Activated gamma-delta T cell (primary cell): Measurements from ENCODE around the gene POMT2.
"Not testable (repeated sequence)": the region's sequence is repeated elsewhere in the genome, so short reads cannot be mapped to it uniquely, and the experiment has no call there.

Experiments used
- DNase-seq: peaks from one replicate; lab custom pipeline; 2025; lab: John Stamatoyannopoulos, UW

Gene POMT2

DNA sequence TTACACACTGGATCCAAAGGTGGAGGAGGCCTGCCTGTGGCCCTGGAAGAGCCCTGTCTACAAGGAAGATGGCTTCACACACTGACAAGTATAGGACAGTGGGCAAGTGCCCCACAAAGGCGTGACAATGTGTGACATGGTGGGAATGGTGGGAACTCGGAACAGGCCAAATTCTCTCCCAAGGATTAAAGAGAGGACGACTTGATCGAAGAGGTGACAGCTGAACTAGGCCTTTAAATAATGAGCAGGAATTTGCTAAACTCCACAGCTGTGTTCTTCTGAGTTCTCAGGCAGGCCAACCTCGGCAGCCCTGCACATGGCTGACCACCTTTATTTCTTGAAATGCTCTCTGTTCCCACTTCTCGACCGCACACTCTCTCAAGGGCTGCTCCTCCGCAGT is 23.8 kb downstream of the POMT2 start:
- DNase-seq, result no peak

DNA sequence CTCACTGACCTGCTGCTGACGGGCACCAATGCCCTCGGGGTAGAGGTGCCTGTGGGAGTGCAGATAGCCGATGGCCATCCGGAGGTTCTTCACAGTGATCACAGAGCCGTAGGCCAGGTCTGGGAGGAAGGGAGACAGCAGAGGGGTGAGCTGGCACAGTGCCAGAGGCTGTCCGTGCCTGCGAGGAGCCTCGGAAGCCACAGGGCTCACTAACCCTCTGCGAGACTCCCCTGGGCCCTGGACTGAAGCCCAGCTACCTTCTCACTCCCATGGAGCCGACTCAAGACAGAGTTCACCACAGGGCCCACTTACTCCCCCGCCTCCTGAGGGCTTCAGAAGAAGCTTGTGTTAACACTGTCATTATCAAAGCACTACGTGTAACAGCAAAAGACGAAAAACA is 24.5 kb downstream of the POMT2 start:
- DNase-seq, result no peak

DNA sequence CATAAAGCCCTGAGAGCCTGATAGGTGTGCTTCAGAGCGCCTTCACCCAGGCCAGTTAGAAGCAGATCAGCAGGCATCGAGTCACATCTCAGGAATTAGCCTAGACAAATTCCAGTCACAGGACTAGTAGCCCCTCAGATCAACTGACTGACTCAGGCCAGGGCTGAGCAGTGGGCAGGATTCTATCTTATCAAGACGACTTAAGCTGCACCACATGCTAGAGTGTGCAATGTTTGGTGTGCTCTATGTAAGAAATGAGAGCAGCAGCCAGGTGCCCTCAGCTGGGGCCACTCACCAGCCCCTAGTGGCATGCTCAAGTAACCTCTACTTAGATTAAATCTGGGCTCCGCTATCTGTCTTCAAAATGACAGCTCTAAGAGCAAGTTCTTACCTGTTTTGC is 30.0 kb downstream of the POMT2 start:
- DNase-seq, result no peak

DNA sequence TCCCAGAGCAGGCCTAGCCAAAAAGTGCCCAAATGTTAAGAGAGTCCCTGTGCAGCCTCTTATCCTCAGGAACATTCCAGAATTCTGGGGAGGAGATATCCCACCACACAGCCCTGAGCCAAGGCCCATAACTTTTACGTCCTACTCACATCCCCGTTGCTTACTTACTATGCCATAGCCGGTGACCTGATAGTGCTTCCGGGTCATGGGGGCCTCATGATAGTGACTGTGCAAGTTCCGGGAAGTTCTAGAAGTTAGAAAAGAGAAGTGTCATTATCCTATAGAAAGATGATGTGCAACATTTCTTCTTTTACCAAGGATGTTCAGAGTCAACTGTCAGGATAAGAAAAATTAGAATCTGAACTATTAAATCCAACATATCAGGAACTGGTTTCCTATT is 34.1 kb downstream of the POMT2 start:
- no peak for DNase-seq

DNA sequence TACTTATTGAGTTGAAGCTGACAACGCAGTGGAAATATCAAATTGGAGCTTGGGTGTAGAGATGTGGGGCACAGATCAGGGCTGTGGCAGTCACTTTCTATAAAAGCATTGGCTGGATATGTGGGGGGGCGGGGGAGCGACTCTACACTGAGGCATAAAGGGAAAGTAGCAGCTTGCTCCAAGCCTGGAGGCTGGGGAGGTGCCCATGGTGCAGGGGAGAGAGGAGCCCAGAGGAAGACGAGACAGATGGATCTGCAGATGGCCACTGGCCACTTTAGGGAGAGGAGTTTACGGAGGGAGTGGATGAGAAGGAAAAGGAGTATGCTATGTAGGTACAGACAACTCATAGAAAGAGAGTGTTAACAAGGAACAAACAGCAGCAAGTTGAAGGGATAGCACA is 36.2 kb downstream of the POMT2 start:
- DNase-seq, result no peak

DNA sequence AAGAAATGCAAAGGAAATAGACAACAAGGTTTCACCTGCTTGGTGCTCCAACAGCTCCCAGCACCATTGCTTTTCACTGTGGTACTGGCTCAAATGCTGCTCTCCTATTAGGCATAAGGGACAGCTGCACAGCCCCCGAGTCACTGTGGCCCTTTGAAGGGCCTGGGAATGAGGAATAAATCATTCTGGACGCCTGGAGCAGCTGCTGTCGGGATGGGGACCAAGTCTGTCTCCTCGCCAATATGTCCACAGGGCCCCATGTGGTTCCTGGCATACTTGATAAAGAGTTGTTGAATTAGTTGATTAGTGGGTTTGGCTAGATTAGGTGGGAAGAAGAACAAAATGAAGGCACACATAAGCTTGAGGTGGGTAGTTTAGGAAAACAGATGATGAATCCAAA is 36.6 kb downstream of the POMT2 start:
- DNase-seq, result no peak

DNA sequence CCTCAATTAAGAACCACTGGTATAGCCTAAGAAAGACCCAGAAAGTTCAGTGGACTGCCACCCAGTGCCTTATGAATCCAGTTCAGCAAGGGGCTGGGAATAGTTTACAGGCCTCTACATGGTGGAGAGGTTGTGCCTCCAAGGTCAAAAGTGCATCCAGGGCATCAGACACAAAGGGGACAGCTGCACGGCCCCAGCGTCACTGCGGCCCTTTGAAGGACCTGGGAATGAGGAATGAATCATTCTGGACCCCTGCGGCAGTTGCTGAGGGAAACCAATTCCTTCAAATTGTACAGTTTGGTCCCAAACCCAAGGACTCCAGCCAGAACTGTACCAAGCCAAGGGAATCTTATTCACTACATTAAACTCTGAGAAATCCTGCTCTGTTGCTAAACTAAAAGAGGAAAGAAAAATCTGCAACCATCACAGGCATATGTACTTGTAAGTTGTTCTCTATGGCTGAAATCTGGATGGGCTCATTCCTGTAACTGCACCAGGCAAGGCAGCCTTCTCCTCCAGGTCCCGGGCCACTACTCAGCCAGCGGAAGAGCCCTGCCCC is 38.8 kb downstream of the POMT2 start:
- no peak for DNase-seq

DNA sequence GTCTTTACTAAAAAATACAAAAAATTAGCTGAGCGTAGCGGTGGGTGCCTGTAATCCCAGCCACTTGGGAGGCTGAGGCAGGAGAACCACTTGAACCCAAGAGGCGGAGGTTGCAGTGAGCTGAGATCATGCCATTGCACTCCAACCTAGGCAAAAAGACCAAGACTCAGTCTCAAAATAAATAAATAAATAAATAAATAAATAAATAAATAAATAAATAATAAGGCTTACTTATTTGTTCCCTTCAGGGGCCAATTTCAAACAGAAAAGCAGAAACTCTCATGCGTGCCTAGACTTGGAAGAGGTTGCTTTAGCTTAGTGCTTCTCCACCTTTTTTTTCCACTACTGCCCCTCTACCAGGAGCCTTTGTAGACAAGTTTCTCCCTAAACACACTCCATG is 39.8 kb downstream of the POMT2 start:
- not testable (repeated sequence) for DNase-seq

DNA sequence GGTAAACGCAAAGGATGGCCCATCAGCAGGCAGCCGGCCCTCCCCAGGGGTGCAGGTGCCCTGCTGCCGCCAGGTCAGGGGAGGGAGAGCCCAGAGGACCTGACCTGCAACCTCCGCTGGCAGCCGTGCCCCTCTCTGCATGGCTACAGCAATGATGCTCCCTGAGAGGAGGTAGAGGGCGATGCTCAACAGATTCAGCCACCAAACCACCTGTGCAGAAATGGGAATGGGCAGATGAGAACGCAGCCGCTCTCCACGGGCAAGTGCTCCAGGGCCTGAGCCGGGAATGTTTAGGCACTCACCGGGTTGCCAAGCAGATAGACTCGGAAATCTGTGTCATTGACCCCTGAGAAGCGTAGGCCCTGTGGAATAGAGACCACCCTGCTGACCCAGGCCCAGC is 41.0 kb downstream of the POMT2 start:
- no peak for DNase-seq

DNA sequence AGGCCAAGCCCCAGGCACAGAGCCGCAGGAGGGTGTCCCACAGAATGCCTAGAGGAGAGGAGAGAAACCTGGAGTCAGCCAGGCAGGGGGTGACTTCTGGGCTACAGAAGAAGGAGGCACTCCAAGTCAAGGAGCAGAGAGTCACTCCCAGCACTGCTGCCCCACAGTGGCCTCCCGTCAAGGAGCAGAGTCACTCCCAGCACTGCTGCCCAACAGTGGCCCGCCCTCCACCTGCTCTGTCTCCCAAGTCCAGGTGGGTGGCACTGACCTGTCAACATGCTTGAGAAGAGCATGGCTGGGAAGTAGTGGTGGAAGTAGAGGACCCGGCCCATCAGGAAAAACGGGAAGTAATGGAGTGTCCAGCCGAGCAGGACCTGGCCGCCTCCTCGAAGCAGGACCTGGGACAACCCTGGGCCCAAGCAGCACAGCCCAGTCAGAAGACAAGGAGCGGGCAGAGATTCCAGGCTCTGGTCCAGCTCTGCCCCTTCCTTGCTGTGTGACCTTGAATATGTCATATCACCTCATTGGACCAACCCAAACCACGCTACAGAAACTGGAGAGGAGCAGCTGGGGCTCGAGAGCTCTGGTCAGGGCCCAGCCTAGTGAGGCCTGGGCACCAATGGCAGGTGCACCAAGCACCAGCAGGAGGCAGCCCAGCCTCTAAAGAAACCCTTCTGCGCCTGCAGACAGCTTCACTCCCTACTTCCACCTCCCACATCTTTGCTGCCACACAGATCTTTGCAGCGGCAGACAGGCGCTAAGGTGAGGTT is 42.0 kb downstream of the POMT2 start:
- no peak for DNase-seq

DNA sequence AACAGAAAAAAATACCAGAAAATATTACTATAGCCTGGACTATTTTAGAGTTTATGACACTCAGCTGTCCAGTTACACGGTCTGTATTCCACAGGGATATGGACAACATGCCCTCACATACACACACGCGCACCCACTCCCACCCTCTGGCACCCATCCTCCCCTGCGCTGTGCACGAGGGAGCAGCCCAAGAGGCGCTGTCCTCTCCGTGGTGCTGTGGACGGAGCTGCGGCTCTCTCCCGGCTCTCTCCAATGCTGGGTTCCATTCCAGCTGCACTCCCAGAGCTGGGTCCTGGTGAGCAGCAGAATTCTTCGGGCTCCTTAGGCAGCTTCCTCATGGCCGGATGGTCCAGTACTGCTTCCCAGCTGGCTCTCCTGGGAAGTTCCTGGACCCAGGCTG is 43.7 kb downstream of the POMT2 start:
- no peak for DNase-seq

DNA sequence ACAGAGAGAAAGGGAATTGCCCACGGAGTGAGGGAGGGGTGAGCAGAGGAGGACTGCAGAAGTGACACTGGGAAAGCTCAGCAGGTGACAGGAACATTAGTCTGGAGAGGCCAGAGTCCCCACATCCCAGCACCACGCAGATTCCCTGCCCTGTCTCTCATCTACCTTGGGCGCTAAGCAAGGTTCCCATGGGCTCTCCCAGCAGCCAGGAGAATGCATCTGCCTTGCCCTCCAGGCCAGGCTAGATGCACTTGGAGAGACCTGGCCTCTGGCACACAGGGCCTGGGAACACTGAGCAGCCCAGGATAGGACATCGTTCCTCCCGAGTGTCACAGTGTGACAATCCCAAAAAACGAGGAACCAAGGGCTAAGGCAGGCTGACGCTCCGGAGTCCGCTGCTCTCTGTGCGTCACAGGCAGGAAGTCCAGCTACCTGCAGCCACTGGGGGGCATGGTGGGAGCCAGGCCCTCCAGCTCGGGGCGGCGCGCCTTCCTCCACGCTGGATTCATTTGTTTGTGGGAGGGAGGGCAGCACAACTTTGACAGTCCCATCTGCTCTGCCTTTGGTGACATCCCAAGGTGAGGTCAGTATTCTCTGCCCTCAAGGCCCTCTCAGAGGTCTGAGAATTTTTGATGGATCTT is 44.3 kb downstream of the POMT2 start:
- DNase-seq, result no peak

DNA sequence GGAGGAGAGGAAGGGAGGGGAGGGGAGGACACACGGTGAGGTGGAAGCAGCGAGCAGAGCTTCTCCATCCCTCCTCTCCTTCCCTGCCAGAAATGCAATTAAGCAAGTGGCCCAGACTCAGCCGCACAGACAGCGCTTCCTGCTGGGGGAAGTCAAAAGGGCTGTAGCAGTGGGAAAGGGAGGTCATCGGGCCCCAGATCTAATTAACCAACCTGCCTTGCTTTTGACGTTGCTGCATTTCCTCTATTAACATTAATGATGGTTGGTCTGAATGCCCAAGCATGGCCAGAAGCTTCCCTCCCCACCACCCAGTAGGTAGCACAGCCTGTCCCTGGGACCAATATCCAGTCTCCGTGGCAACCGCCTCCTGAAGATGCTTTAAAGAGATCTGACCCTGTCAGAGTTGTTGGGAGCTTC is 45.1 kb downstream of the POMT2 start:
- no peak for DNase-seq

DNA sequence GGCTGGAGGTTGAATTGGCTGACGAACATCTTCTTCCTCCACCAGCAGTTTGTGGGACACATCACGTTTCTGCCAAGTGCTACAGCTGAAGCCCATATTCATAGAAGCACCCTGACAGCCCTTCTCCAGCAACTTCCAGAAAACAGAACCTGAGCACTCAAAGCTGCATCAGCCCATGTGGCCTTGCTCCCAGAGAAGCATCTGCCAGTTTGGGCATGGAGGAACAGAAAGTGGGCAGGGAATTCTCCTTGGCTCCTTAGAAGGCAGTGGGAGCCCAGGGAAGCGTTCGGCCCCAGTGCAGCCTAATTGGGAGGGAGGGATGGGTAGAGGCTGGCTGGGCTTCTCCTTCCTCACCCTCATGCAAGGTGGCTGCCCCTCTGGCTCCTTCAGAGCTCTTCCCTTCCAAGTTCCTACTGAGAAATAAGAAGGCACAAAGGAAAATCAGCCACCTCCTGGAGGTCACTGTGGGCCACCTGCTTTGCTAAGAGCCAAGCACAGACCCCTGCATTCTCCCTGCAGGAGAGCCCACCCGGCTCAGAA is 45.6 kb downstream of the POMT2 start:
- DNase-seq, result no peak

DNA sequence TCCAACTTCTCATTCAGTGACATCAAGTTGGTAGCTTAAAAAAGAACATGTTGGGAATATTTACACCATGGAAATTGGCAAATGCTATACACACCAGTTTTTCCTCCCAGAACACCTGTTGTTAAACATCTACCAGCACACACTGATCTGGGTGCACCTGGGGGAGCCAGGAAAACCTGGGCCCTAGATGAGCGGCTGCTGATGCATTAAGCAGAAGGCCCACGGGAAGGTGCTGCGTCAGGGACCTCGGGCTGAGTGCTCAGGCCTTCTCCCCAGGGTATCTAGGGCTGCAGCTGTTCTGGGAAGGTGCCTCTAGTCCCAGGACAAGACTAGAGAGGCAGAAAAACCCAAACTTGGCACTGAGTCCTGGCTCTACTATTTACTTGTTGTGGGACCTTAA is 46.9 kb downstream of the POMT2 start:
- no peak for DNase-seq

DNA sequence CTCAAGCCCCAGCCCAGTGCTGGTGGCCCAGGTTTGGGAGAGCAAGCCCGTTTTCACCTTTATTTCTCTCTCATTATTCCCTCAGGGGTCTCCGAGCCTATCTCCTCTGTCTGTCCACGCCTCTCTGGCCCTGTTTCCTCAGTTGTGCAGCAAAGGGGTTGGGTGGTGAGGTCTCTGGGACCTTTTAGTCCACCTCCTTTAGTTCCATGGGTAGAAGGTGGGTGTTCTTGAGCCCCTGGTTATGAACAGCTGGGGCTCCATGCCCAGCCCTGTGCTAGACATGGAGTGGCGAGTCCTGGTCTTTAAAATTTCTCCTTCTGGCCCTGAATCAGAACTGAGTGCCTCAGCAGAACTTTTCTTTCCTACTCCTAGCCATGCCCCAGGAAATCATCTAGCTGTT is 48.4 kb downstream of the POMT2 start:
- DNase-seq, result no peak

DNA sequence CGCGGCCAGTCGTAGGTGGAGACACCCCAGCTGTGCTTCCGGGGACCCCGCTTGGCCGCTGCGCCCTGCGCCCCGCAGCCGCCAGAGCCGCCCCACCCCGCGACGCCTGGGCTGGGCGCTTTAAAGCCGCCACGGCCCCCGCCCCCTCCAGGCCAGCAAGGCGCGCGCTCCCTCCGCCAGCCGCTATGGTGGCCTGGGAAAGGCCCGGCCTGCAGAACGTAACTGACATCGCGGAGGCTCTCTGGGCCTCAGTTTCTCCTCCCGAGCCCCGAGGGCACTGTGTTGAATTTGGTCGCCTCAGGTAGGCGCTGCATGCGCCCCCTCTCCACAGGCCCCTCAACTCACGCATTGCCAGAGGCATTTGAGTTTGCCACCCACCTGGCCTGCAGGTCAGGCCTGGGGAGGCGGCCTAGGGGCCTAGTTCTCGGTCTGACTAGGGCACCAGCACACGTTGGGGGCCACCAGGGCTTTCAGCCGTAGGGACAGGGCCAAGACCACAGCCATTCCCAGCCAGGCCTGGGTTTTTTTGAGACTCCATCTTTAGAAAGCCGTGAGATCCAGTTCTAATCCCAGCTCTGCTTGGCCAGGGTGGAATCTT is 49.5 kb downstream of the POMT2 start, which contains the start of gene NGB:
NGB (minus strand) TSS at position 94 of the 598 bp plus-strand sequence. CDS start 269 bp downstream, outside the sequence.
- DNase-seq, result no peak

DNA sequence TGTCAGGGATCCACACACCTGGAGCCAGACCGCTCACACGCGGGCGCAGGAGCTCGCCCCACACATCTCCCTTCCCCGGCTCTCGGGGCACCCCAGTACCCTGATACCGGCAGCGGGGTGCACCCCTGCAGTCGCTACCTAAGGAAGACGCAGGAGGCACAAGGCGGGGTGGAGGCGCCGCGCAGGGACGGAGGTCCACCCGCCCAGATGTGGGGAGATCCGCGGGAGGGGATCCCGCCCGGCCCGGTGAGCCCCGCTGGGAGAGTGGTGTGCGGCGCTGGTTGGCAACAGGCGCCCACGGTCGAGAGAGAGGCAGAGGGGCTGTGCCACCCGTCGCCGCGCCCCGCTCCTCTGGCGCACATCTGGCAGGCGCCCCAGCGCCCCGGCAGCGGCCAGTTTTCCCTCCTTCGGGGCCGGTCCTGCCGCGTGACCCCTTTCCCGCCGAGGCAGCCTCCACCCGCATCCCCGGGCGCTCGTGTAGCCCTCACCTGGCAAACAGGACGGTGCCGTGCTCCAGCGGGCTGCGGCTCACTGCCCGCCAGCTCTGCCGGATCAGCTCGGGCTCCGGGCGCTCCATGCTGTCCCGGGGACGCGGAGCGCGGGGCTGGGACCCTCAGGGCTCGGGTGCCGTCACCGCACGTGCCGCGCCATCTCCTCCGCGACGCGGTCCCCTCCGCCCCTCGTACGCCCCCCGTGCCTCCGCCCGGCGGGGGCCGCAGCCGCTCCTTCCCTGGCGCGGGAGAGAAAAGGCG is 50.1 kb downstream of the POMT2 start:
- no peak for DNase-seq

DNA sequence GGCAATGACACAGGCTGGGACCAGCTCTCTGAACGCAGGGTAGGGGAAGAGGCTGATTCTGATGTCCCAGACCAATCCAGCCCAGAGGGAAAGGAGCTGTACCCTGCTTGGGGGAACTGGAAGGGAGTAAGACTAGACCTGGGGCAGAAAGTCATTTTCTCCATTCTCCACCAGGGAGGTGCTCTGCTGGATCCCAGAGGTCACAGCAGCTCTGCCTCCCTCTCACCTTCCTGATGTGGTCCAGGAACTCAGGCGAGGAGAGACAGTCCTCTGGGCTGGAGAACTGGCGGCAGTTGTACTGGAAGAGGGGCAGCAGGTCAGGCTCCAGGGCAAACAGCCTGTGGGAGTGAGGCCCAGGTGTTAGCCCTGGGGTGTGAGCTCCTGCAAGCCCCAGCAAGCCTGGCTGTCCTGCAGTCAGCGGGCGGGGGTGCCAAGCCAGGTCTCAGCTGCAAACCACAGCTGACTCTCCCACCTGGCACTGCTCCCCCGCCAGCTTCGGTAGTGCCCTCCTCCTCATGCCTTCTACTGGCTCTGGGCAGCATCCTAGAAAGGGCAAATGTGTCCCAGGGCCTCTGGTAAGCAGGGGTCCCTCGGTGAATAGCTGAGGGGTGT is 51.6 kb downstream of the POMT2 start:
- DNase-seq, result no peak

DNA sequence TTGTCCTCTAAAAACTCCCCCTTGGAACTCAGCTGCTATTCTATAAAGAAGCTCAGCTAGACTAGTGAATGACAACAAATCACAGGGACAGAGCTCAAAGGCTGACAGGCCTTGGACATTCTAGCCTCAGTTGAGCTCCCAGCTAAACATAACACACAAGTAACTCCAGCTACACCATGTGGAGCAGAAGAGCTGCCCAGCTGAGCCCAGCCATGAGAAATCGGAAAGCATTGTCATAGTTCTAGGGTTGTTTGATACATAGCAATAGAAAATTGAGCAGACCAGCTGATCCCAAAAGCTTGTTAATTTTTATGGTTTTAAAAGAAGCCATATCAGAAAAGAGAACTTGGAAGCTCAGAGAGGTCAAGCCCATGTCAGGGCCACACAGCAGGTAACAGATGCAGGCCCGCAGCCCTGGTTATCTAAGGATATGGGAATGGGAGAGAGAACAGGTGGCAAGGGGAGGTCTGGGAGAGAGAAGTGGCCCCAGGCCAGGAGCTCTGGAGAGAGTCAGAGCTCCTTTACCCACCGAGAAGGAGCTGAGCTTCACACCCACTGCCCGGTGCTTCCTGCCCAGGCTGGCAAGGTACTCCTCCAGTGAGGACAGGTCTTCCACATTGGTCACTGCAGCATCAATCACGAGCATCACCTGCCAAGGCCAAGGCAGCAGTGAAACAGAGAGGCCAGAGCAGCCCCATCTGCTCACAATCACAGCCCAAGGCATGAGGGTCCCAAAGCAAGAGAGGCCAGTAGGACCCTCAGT is 52.6 kb downstream of the POMT2 start:
- DNase-seq, result no peak

DNA sequence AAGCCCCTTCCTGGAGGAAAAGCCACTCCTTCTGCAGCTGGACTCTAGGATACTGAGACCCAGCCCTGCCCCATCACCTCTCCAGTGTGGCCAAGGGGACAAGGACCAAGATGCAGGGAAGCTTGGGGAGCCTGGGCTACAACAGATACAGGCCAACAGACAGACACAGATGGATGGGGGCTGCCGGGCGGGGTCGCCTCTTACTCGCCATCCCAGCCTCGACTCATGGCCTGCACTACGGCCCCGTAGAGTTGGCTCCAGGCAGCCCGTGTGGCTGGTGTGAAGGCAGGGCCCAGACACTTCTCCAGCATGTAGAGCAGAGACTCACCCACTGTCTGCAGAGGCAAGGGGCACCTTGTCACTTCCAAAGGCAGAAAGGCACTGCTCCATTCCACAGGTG is 54.3 kb downstream of the POMT2 start:
- DNase-seq, result no peak
